Kidney epithelial cell (primary cell): Measurements from ENCODE around the gene HS1BP3. TPM values are rescaled to one million over a fixed set of nuclear protein-coding genes. Genes with fewer than 3 reads are reported as not detected.

ENCODE experiments used
- DNase-seq: peaks from one replicate; pipeline ENCODE4 v3.0.0-alpha.2; 2010; ENCODE audit warnings: low read depth
- H3K27me3 ChIP-seq: 2 replicates; pipeline ENCODE4 v1.6.0; 2011; ENCODE audit warnings: low read length; ENCODE audit not compliant: control insufficient read depth, insufficient read depth
- H3K36me3 ChIP-seq: 2 replicates; pipeline ENCODE4 v1.5.1; 2011; ENCODE audit warnings: low read length; ENCODE audit not compliant: control insufficient read depth, insufficient read depth
- H3K4me3 ChIP-seq: 2 replicates; pipeline ENCODE4 v1.5.1; 2011; ENCODE audit warnings: low read depth, mild to moderate bottlenecking, control low read depth, low read length
- CTCF ChIP-seq: IDR thresholded peaks from 2 replicates; pipeline ENCODE4 v1.5.1; 2011; ENCODE audit warnings: mild to moderate bottlenecking, moderate library complexity, low read length, control low read depth, inconsistent platforms; ENCODE audit not compliant: insufficient read depth, poor library complexity, severe bottlenecking
- total RNA-seq: library from RNA; depleted of rRNA; stranded (reverse); fragments of >200 nt; gene quantifications from 2 replicates; pipeline ENCODE4 v1.2.3, GENCODE V29; 2015

Gene HS1BP3
- total RNA-seq, 1 donor from 2014 or later, result 42.4 TPM

- DNase-seq, result no peak
- no peaks in the 10 kb centered on the region for H3K27me3 ChIP-seq
- no peaks in the 10 kb centered on the region for H3K36me3 ChIP-seq
- no peak for TF ChIP-seq CTCF
- no peak overlapping the region for H3K4me3 ChIP-seq
Measured at GRCh38 chr2:20647211-20647610, 3.7 kb downstream of the HS1BP3 start.

GRCh38 chr2:20646446-20646845, 4.5 kb downstream of the HS1BP3 start:
- DNase-seq, result no peak
- no peak for TF ChIP-seq CTCF
- H3K4me3 ChIP-seq, result no peak overlapping the region
- H3K27me3 ChIP-seq, result no peaks in the 10 kb centered on the region
- no peaks in the 10 kb centered on the region for H3K36me3 ChIP-seq

GRCh38 chr2:20645761-20646160, 5.1 kb downstream of the HS1BP3 start:
- Histone ChIP-seq H3K36me3 (peaks cover 1% of the 10 kb centered on the region), H3K4me3 (no peak overlapping the region), H3K27me3 (no peaks in the 10 kb centered on the region)
- TF ChIP-seq CTCF, result no peak
- no peak for DNase-seq

- no peak for DNase-seq
- no peaks in the 10 kb centered on the region for H3K27me3 ChIP-seq
- no peak overlapping the region for H3K4me3 ChIP-seq
- no peak for TF ChIP-seq CTCF
- H3K36me3 ChIP-seq, result peaks cover 1% of the 10 kb centered on the region
Measured at GRCh38 chr2:20645301-20645701, 5.6 kb downstream of the HS1BP3 start.

GRCh38 chr2:20643826-20644225, 7.1 kb downstream of the HS1BP3 start:
- Histone ChIP-seq H3K36me3 (peaks cover 1% of the 10 kb centered on the region), H3K4me3 (no peak overlapping the region), H3K27me3 (no peaks in the 10 kb centered on the region)
- DNase-seq, result no peak
- TF ChIP-seq CTCF, result no peak

- H3K27me3 ChIP-seq, result no peaks in the 10 kb centered on the region
- TF ChIP-seq CTCF, result no peak
- no peak overlapping the region for H3K4me3 ChIP-seq
- H3K36me3 ChIP-seq, result peaks cover 1% of the 10 kb centered on the region
- DNase-seq, result no peak
Measured at GRCh38 chr2:20643060-20643459, 7.8 kb downstream of the HS1BP3 start.
